Right ventricle myocardium superior (tissue), 1 donor: ENCODE measurements around the gene RAB18. TPM values are rescaled to one million over a fixed set of nuclear protein-coding genes. Genes with fewer than 3 reads are reported as not detected.
"Not testable (repeated sequence)": the region's sequence is repeated elsewhere in the genome, so short reads cannot be mapped to it uniquely, and the experiment has no call there.

Source experiments
- ATAC-seq: fragments of 200-7000 bp; cut with Tn5 transposase; one replicate; pipeline ENCODE4 v1.9.1; 2020; ENCODE audit warnings: mild to moderate bottlenecking; ENCODE audit not compliant: poor library complexity
- DNase-seq: peaks from one replicate; pipeline ENCODE4 v3.0.0-alpha.2; 2020
- intact Hi-C: fragments of 100-400 bp; cut with DNase I; formaldehyde crosslinking; loops from one replicate; pipeline ENCODE4 v1.11.2; 2022
- long read RNA-seq: library from polyadenylated mRNA; unstranded; transcript quantifications from one replicate; pipeline ENCODE4 v2.0.0, GENCODE V29; 2021
- total RNA-seq: library from RNA; stranded (reverse); fragmentation: NEBNext Ultra II Directional; extraction: Animal tissue kit (Norgen Biotek cat#: 25700); gene quantifications from one replicate; pipeline ENCODE4 v1.2.1, GENCODE V29; 2021
- donor health status: DM: no; HTN: yes; CAD: no; lungs with severe emphysema.

The RAB18 gene
- 119 TPM for total RNA-seq
- long read RNA-seq, full-length matches to known transcripts, result 125 of 137 reads
- long read RNA-seq, partial matches to known transcripts, result 3 of 137 reads
- long read RNA-seq, other reads (novel, unspliced or antisense), result 9 of 137 reads

GRCh38 chr10:27504007-27504807, at the start of gene RAB18:
Gene RAB18 (plus strand): TSS chr10:27504304. CDS start chr10:27504370, 66 bp downstream.
- DNase-seq, result peak; percentile 99
- peak; percentile 98 for ATAC-seq
- intact Hi-C loops, result loop anchor here (10.0 kb wide), 1 partner anchor 259 kb away; the partner anchor contains the start of gene ACBD5

GRCh38 chr10:27454837-27455236, 49.3 kb upstream of the RAB18 start:
- intact Hi-C loops, result no loop called here
- ATAC-seq, result no peak
- no peak for DNase-seq

- ATAC-seq (no peak), DNase-seq (no peak)
- intact Hi-C loops, result no loop called here
These were observed 46.7 kb upstream of the RAB18 start for GRCh38 chr10:27457261-27457945.

GRCh38 chr10:27457966-27458365, 46.1 kb upstream of the RAB18 start:
- DNase-seq (no peak), ATAC-seq (no peak)
- intact Hi-C loops, result no loop called here

- intact Hi-C loops, result no loop called here
- ATAC-seq, result no peak
- DNase-seq, result no peak
These were observed 42.8 kb upstream of the RAB18 start for GRCh38 chr10:27461312-27461711.

GRCh38 chr10:27463961-27464360, 40.1 kb upstream of the RAB18 start:
- DNase-seq, result no peak
- ATAC-seq, result no peak
- intact Hi-C loops, result no loop called here

- intact Hi-C loops, result no loop called here
- DNase-seq (no peak), ATAC-seq (no peak)
These were observed 39.1 kb upstream of the RAB18 start for GRCh38 chr10:27464993-27465392.

- intact Hi-C loops, ATAC-seq, DNase-seq: not testable (repeated sequence)
These were observed 38.5 kb upstream of the RAB18 start for GRCh38 chr10:27465596-27465995.

GRCh38 chr10:27470885-27471284, 33.2 kb upstream of the RAB18 start:
- DNase-seq, result no peak
- intact Hi-C loops, result no loop called here
- ATAC-seq, result no peak

- DNase-seq, result no peak
- intact Hi-C loops, result no loop called here
- no peak for ATAC-seq
These were observed 29.4 kb upstream of the RAB18 start for GRCh38 chr10:27474741-27475140.

- ATAC-seq (no peak), DNase-seq (no peak)
- intact Hi-C loops, result no loop called here
These were observed 25.1 kb upstream of the RAB18 start for GRCh38 chr10:27479016-27479415.

- intact Hi-C loops, result no loop called here
- DNase-seq (no peak), ATAC-seq (no peak)
These were observed 22.6 kb upstream of the RAB18 start for GRCh38 chr10:27481486-27481885.

- intact Hi-C loops, result no loop called here
These were observed 20.8 kb upstream of the RAB18 start for GRCh38 chr10:27482984-27483956.

GRCh38 chr10:27485368-27485767, 18.7 kb upstream of the RAB18 start:
- DNase-seq (no peak), ATAC-seq (no peak)
- intact Hi-C loops, result no loop called here

More at GRCh38 chr10:27482984-27483956, 20.8 kb upstream of the RAB18 start:
- DNase-seq, result no peak
- ATAC-seq, result no peak

- no peak for ATAC-seq
- intact Hi-C loops, result no loop called here
- DNase-seq, result no peak
These were observed 18.1 kb upstream of the RAB18 start for GRCh38 chr10:27485986-27486385.

GRCh38 chr10:27490807-27491206, 13.3 kb upstream of the RAB18 start:
- no peak for DNase-seq
- no peak for ATAC-seq
- intact Hi-C loops, result no loop called here

GRCh38 chr10:27494116-27494805, 9.8 kb upstream of the RAB18 start:
- DNase-seq, result no peak
- intact Hi-C loops, result no loop called here
- no peak for ATAC-seq

GRCh38 chr10:27496137-27496536, 8.0 kb upstream of the RAB18 start:
- DNase-seq (no peak), ATAC-seq (no peak)
- intact Hi-C loops, result no loop called here
